Upper lobe of right lung (tissue), 1 donor: ENCODE measurements around the gene GFI1. TPM values are rescaled to one million over a fixed set of nuclear protein-coding genes. Genes with fewer than 3 reads are reported as not detected.

Experiments used
- ATAC-seq: fragments of 200-7000 bp; cut with Tn5 transposase; one replicate; pipeline ENCODE4 v1.9.1; 2020; ENCODE audit warnings: mild to moderate bottlenecking, moderate library complexity
- DNase-seq: peaks from one replicate; pipeline ENCODE4 v3.0.0-alpha.2; 2020
- H3K27ac ChIP-seq: fragments of 200-600 bp; one replicate; pipeline ENCODE4 v1.8.0; 2022
- H3K27me3 ChIP-seq: fragments of 200-600 bp; one replicate; pipeline ENCODE4 v1.8.0; 2022; ENCODE audit warnings: mild to moderate bottlenecking
- H3K36me3 ChIP-seq: fragments of 200-600 bp; one replicate; pipeline ENCODE4 v1.8.0; 2022
- H3K4me1 ChIP-seq: fragments of 200-600 bp; one replicate; pipeline ENCODE4 v1.8.0; 2022
- H3K4me3 ChIP-seq: fragments of 200-600 bp; one replicate; pipeline ENCODE4 v1.8.0; 2022; ENCODE audit warnings: mild to moderate bottlenecking
- H3K9me3 ChIP-seq: fragments of 200-600 bp; one replicate; pipeline ENCODE4 v1.8.0; 2022
- CTCF ChIP-seq: fragments of 200-600 bp; IDR thresholded peaks from one replicate; pipeline ENCODE4 v1.8.0; 2022; ENCODE audit warnings: antibody characterized with exemption
- intact Hi-C: fragments of 100-400 bp; cut with DNase I; formaldehyde crosslinking; loops from one replicate; pipeline ENCODE4 v1.11.0; 2022
- total RNA-seq: library from RNA; stranded (reverse); fragmentation: NEBNext Ultra II Directional; extraction: Animal tissue kit (Norgen Biotek cat#: 25700); gene quantifications from one replicate; pipeline ENCODE4 v1.2.1, GENCODE V29; 2021
- donor health status: DM: no; HTN: yes; CAD: no; lungs with severe emphysema.

Gene GFI1
- total RNA-seq, 1 donor from 2014 or later, result 5.4 TPM

- intact Hi-C loops, result no loop called here
- H3K36me3 ChIP-seq, result no peaks in the 10 kb centered on the region
- no peak overlapping the region for H3K4me3 ChIP-seq
- TF ChIP-seq CTCF, result no peak
- H3K27me3 ChIP-seq, result no peaks in the 10 kb centered on the region
- no peak for DNase-seq
- ATAC-seq, result no peak
- no peak overlapping the region for H3K27ac ChIP-seq
- no peaks in the 10 kb centered on the region for H3K9me3 ChIP-seq
- peaks cover 4% of the 10 kb centered on the region for H3K4me1 ChIP-seq
Observed at GRCh38 chr1:92466683-92467352, 19.9 kb downstream of the GFI1 start.

DNA sequence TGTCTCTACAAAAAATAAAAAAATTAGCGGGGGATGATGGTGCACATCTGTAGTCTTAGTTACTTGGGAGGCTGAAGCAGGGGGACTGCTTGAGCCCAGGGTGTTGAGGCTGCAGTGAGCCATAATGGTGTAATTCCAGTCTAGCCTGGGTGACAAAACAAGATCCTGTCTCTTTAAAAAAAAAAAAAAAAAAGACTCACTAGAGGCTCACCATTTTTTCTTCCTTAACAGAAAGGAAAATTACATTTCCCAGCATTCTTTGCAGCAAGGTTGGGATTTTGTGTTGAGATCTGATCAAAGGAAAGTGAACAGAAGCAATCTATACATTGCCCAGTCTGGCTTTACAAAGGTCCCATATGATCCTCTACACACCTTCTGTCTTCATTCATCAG is 21.5 kb downstream of the GFI1 start:
- Histone ChIP-seq H3K27me3 (no peaks in the 10 kb centered on the region), H3K4me3 (no peak overlapping the region), H3K9me3 (no peaks in the 10 kb centered on the region), H3K27ac (no peak overlapping the region), H3K36me3 (no peaks in the 10 kb centered on the region), H3K4me1 (peaks cover 4% of the 10 kb centered on the region)
- ATAC-seq, result no peak
- TF ChIP-seq CTCF, result no peak
- intact Hi-C loops, result no loop called here
- no peak for DNase-seq

GRCh38 chr1:92464588-92465255 is 22.0 kb downstream of the GFI1 start:
- no peak for ATAC-seq

DNA sequence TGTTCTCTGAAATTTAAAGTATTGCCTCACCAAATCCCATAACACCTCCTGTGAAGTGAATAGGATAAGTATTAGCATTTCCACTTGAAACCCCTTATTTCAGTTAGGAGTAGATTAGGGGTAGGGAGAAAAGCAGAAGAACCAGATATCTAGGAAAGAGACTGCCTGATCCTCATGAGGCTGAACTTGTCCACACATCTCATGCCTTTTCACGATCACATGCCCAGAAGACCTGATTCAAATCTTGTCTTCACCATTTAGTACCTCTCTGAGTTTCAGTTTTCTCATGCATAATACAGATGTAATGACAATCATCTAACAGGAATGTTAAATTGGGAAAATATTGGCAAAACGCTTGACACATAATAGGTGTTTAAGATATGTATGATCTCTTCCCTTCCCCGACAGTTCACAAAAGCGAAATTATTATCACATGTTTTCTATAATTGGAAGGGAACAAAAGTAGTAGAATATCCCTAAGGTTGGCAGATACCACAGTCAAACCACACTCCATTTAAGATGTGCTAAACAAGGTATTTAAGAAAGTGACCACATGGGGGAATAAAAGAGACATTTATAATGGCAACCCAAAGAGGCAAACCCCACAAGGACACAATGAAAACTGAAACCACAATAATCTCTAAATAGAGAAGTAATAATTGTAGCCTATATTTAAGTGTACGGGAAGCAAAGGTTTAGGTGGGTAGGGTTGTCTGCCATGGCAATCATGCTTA is 25.2 kb downstream of the GFI1 start:
- DNase-seq, result no peak
- H3K4me3 ChIP-seq, result no peak overlapping the region
- no peak overlapping the region for H3K27ac ChIP-seq
- no peaks in the 10 kb centered on the region for H3K36me3 ChIP-seq
- no peaks in the 10 kb centered on the region for H3K9me3 ChIP-seq
- TF ChIP-seq CTCF, result no peak
- peak; percentile 19 for ATAC-seq
- intact Hi-C loops, result no loop called here
- H3K27me3 ChIP-seq, result no peaks in the 10 kb centered on the region
- peaks cover 4% of the 10 kb centered on the region for H3K4me1 ChIP-seq

More at GRCh38 chr1:92464588-92465255, 22.0 kb downstream of the GFI1 start:
- Histone ChIP-seq H3K27ac (no peak overlapping the region), H3K4me1 (peaks cover 4% of the 10 kb centered on the region), H3K9me3 (no peaks in the 10 kb centered on the region), H3K27me3 (no peaks in the 10 kb centered on the region), H3K4me3 (no peak overlapping the region), H3K36me3 (no peaks in the 10 kb centered on the region)
- no peak for TF ChIP-seq CTCF
- DNase-seq, result no peak
- intact Hi-C loops, result no loop called here

- peak; percentile 92 for ATAC-seq
- no peak for TF ChIP-seq CTCF
Observed at GRCh38 chr1:92459871-92460320, 26.8 kb downstream of the GFI1 start.

More at GRCh38 chr1:92459871-92460320, 26.8 kb downstream of the GFI1 start:
- no peaks in the 10 kb centered on the region for H3K36me3 ChIP-seq
- H3K4me3 ChIP-seq, result no peak overlapping the region
- H3K4me1 ChIP-seq, result peaks cover 4% of the 10 kb centered on the region
- no peaks in the 10 kb centered on the region for H3K9me3 ChIP-seq
- DNase-seq, result no peak
- intact Hi-C loops, result no loop called here
- no peaks in the 10 kb centered on the region for H3K27me3 ChIP-seq
- peak overlapping the region; percentile 52 for H3K27ac ChIP-seq
